Stimulated activated naive CD4-positive, alpha-beta T cell treated with Interleukin-2 at 50 U/mL for 16 hours (primary cell): ENCODE measurements around the gene ARF6.
"Not testable (repeated sequence)": the region's sequence is repeated elsewhere in the genome, so short reads cannot be mapped to it uniquely, and the experiment has no call there.

Experiments
- DNase-seq: peaks from one replicate; lab custom pipeline; 2025; lab: John Stamatoyannopoulos, UW

Gene ARF6

DNA sequence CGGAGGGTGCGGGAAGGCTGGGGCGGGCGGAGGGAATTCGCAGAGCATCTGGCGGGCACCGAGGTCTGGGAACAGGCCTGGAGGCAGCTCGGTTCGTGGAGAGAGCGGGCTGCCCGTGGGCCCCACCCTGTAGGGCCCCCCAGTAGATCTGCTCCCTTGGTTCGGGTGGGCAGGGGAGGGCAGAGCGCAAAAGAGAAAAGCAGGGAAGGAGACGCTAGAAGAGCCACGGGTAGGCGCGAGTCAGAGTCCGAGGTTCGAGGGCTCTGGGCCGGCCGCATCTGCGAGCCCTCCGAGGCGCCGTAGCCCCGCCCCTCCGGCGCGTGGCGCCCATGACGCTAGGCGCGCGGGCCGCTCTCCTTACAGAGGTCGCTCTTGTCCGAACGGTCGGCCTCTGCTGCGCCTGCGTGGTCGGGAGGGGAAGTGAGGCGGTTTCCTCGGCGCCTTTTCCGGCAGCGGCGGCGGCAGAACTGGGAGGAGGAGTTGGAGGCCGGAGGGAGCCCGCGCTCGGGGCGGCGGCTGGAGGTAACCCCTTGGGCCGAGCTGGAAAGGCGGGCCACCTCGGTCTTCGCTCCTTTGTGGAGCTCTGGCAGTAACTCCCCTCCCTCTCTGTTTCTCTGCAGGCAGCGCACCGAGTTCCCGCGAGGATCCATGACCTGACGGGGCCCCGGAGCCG lies at the start of gene ARF6:
TSS of gene ARF6 (plus strand) at position 447 of the 673 bp plus-strand sequence. CDS start 655 bp downstream, outside the sequence.
- DNase-seq: peak; percentile 97

DNA sequence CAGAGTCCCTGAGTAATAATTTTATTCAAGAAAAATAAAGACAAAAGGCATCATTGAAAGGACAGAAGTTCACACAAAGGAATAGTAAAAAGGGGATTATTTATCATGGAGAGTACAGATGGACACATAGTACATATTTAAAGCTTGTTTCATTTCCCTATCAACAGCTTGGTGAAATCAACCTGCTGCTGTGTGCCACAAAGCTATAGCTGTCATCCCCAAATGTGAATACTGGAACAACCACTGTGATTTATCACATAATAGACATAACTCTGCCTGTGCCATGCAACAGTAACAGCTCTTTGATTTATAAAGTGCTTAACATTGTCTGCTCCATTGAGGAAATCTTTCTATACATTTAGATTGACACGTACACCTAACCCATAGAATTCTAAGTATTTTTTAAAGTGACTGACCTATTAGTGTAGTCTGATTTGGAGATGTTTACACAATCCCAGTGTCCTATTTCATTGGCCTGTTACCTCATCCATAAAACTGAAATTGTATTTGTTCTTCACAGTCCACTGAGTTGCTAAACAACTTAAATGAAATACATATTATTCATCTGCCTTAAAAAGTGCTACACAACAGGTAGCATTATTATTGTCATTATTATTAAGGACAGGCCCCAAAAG lies 43.6 kb upstream of the ARF6 start:
- DNase-seq: no peak

DNA sequence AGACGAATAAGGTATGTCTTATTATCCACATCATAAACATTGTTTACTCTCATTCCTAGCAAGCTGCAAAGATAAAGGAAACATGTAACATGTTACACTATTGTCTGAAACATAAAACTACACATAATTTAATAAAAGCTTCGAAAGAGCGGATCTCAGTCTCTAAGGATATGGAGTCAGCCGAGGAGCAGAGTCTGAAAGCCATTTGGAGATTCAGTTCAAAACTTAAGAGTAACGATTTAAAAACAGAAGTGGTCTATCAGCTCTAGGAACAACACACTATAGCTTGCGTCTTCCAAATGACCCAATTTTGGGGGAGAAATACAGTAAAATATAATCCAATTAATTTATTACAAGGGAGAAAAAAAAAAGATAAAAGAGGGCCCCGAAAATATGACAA lies 41.1 kb upstream of the ARF6 start:
- DNase-seq: no peak

DNA sequence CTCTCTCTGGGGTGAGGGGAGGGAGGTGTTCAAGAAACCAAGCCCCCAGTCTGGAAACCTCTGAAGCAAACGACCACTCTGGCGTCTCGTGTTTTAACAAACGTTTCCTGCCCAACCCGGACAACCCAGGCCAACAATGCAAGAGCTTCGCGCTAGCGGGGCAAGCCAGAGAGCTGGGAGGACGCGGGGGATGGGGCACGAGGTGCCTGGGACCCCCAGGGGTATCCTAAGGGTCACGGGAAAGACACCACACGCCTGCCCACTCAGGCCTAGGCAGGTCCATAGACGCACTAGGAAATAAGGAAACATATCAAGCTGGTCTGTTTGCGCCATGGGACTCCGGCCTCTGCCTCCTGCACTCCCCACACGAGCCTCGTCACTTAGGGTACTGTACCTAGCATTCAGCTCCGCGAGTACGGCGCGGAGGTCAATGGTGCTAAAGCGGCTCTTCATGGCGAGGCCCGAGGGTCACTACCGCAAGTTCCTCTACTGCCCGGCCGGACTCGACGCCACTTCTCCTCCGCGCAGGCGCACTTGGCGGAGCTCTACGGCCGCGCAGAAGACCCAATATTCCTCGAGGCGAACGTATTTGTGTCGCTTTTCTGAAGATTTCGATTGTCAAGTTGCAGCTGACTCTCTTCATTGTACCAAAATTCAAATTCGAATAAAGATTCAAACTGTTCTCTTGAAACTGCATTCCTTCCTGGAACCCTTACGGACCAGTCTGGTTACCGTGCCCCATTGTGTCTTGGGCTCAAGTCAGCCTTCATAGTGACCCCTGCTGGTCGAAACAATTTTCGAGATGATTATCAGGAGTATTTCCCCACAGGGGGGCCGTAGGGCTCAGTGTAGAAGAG lies 40.4 kb upstream of the ARF6 start, which contains the start of gene NEMF:
TSS of gene NEMF (minus strand) at position 488 of the 857 bp plus-strand sequence. CDS start at position 453, 35 bp downstream.
- peak; percentile 77 for DNase-seq

DNA sequence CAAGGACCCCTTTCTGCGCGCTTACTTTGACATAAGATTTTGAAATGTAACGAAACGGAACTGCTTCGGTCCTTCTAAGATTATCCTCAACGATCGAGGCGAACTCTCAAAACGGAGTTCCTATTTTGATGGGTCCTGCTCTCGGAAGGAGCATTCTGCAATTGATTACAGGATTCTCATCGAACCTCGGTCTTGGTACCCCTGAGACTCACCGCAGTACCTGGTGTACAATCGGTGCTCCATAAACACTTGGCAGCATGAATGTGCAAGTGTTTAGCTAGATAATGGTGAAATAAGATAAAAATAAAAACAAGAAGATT lies 39.8 kb upstream of the ARF6 start:
- DNase-seq: no peak

DNA sequence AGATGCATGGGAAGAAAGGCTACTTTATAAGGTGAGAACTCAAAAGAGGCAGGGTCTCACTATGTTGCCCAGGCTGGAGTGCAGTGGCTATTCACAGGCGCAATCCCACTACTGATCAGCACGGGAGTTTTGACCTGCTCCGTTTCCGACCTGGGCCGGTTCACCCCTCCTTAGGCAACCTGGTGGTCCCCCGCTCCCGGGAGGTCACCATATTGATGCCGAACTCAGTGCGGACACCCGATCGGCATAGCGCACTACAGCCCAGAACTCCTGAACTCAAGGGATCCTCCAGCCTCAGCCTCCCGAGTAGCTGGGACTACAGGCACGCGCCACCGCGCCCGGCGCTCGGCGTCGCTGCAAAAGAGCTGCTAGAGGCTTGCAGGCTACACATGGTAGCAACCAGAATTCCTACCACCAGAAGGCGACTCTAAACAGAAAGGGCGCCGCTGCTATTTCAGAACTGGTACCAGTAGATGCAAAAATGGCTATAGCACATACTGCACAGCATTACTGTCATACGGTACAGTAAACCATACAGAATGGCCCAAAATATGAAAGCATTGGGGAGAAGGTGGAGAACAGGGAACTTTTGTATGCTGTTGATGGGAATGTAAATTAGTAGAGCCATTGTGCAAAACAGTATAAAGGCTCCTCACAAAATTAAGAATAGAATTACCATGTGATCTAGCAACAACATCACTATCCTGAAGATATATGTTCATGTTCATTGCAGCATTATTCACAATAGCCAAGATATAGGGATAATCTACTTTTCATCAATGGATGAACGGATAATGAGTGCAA lies 39.1 kb upstream of the ARF6 start:
- peak; percentile 64 for DNase-seq

DNA sequence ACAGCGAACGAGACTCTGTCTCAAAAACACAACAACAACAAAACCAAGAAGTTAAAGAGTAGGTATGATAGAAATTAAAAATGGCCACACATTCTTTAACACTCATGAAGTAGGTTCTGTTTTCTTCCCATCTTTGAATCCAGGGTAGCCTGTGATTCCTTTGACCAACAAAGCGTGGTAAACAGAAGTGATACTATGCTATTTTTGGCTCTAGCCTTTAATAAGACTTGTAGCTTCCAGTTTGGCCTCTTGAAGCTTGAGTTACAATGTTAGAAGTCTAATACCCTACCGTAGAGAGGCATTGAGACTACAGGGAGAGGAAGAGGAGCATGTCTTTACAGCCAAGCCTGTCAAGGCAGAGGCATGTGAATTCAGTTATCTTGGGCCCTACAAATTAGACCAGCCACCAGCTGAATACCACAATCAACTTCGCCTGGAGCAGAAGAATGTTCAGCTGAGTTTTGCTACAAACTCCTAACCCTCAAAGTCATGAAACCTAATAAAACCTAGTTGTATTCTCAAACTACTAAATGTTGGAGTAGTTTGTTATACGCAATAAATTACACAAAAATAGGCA lies 35.4 kb upstream of the ARF6 start:
- no peak for DNase-seq

DNA sequence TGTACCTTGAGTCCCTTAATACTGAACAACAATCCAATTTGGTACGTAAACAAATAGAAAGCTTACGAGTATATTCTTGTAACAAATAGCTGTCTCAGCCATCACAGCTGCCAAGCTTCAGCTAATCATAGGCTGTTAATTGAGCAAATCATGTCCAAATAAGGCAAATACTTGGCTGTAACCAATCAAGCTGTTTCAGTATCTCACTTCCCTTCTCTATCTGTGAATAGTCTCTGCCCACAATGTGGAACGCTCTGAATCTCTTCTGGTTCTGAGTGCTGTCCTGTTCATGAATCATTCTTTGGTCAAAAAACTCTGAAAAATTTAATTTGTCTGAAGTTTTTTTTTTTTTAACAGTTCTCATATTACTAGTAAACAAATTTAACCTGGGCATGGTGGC lies 34.5 kb upstream of the ARF6 start:
- no peak for DNase-seq

DNA sequence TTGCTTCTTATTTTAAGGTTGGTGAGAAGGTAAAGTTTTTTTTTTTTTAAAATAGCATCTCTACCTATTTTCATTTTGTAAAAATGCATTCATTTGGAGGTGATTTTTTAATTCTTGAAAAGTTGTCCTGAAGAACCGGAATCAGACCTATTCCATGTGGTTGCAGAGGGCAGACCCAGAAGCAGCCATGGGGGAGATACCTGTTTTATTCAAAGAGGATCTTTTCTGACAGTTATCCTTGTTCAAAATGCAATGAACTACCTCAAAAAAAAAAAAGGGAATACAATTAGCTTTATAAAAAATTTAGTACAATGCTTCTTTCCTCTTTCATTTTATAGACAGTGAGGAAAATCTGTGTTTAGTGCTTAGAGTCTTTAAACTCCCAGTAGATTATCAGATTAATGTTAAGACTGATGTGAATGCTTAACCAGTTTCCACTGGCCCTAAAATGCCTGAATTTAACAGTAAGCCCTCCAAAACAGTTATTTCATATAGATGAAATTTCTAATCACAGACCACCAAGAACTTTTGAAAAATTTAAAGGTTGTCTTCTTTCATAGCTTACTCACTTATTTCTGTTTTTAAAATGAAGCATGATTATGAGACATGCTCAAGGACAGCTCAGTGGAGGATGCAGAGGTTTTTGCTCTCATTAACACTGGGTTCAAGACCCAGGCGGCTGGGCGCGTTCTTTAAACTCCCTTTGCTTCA lies 31.7 kb upstream of the ARF6 start:
- DNase-seq: no peak

DNA sequence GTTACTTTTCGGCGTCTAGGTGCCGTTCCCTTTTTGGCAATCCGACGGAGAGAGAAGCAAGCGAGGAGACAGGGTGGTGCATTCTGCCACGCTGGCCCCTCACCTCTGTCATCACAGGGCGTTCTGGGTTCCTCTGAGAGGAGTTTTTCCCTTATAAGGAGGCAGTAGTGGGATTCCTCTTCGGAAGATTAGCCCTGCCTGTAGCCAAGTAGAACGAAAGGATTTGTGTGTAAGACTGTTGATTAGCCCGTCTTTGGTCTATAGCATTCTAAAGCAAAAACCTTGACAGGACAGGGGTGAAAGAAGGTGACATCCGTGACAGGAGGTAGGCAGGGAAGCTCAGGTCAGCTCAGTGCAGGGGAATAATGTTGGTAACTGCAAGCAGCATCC lies 31.2 kb upstream of the ARF6 start:
- DNase-seq: peak; percentile 43

DNA sequence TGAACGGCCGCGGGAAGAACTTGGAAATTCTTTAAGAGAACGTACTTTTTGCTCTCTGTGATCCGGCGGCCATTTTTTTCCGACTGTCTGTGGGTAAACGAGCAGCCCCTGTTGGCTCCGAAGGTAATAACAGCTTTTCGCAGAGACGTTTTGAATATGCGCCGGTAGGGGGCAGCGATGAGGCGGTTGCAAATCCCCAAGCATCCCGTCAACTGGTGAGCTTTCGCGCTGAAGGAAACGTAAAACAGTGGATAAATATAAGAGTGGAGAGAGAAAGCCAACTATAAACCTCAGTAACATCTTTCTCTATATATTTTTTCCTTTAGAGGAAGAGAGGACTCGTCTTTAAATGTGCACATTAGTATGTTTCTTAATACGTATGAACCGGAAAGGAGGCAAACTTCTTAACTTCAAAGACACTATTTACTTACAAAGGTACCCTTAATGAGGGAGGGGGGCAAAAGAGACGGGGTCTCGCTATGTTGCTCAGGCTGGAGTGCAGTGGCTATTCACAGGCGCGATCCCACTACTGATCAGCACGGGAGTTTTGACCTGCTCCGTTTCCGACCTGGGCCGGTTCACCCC lies 30.7 kb upstream of the ARF6 start:
- DNase-seq: peak; percentile 72

DNA sequence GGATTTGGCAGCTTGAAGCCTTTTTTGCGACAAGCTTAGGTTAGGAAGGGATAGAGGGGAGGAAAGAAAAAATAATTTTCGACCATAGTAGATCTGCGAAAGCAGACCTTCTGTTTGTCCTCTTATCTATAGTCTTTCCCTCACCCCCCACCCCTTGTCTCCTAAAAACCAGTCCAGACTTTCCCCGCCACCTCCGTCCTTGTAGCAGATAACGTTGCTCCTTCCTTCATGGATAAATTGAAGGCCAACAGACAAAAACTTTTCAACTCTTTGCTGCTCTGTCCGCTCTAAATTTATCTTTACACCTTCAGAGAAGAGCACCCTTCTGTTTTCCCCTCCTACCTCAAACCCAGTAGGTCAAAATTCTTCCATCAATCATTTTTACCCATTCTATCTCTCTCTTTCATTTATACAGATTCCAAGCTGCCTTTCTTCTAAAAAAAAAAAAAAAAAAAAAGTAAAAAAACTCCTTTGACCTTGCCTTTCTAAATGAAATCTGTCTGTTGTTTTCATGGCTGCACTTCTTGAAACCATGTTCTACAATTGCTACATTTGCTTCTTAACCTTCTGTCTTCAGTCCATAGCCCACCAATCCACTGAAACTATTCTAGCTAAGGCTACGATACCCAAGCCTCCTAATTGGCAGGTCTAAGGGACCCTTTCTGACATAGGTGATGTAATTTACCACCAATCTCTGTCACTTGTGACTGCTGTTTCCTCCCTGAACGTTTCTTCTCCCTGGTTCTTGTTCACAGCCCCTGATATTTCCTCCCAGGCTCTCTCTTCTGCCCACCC lies 29.2 kb upstream of the ARF6 start:
- no peak for DNase-seq

DNA sequence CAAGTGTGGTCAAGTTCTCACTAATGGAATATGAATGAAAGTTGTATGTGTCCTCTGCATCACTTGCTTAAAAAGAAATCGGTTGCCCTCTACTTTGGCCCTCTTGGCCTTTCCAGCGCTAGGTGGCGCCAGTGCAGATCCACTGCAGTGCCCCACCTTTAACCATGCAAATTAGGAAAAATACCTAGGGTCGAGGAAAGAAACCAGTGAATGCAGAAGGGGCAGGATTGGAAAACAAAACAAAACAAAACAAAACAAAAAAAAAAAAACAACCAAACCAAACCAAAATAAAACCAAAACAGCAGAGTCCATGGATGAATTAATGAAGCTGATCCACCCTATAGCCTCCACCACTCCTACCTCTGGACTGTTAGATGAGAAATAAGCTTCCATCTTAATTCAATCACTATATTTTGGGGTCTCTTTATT lies 27.4 kb upstream of the ARF6 start:
- peak; percentile 75 for DNase-seq

DNA sequence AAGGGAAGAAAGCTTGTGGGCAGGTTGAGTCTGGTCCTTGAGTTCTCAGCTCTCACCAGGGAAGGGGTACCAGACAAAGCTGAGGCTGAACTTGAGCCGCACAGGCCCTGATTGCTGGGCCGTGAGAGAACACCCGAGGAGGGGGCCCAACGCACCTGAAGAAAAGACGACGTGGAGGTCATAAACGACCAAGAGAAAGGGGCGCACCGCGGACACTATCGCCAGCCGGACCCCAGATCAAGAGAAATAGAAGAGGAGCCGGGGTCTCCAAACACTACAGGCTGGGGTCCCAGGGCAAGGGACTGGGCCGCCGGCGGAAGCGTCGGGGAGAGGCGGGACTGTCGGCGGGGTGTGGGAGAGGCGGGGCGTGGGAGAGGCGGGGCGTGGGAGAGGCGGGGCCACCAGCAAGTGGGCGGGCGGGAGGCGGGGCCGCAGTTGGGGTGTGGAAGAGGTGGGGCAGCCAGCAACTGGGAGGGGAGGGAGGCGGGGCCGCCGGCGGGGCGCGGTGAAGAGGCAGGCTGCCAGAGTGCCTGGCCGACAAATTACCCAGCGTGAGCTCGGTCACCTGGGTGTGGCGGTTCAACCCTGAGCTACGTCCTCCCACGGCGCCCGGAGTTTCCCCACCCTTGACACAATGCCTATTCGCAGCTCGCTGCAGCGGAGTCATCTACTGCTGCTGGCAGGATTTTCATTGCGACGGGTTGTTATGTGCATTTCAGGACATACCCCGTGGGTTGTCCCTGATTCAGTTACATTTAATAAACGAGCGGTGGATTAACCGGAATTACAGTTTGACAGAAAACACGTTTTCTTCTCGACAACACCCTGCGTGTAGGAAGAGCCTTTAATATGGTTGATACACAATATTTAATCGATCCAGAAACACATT lies 24.8 kb upstream of the ARF6 start:
- peak; percentile 98 for DNase-seq

DNA sequence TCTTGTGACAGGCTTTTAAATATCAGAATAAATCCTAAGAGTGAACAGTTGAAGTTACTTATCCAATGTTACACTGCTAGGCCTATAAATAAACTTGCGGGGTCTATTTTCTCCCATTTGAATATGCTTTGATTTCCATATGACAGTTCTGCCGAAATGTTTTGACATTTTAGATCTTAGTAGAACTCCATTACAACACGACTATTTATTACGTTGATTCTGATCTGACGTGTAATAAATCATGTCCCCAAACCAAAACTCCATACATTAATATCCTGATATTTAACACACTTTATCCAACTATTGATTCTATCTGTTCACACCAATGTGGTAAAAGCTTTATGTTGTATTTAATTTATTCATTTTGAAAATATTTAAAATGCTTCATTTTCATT lies 24.2 kb upstream of the ARF6 start:
- DNase-seq: no peak

DNA sequence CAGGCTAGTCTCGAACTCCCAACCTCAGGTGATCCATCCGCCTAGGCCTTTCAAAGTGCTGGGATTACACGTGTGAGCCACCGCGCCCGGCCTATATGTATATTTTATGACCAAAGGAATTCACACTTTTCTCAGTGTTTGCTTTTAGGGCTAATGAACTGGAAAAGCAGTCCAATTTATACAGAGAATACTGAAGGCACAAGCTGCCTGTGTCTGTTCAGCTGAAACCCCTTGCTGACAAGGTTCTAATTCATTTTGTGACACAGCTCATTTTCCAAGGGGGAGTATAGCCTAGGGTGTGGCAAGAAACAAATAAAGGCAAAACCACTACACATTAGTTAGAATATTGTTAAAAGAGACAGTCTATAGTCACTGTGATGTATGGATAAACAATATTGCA lies 22.0 kb upstream of the ARF6 start:
- DNase-seq: no peak

DNA sequence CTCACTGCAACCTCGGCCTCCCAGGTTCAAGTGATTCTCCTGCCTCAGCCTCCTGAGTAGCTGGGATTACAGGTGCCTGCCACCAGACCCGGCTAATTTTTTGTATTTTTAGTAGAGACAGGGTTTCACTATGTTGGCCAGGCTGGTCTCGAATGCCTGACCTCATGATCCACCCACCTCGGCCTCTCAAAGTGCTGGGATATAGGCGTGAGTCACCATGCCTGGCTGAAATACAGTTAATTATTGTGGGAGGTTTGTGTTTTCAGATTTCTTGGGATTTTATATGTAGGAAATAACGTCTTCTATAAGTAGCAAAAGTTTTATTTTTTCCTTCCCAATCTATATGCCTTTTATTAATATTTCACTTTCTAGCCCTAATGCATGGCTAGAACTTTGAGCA lies 19.3 kb upstream of the ARF6 start:
- DNase-seq: not testable (repeated sequence)

DNA sequence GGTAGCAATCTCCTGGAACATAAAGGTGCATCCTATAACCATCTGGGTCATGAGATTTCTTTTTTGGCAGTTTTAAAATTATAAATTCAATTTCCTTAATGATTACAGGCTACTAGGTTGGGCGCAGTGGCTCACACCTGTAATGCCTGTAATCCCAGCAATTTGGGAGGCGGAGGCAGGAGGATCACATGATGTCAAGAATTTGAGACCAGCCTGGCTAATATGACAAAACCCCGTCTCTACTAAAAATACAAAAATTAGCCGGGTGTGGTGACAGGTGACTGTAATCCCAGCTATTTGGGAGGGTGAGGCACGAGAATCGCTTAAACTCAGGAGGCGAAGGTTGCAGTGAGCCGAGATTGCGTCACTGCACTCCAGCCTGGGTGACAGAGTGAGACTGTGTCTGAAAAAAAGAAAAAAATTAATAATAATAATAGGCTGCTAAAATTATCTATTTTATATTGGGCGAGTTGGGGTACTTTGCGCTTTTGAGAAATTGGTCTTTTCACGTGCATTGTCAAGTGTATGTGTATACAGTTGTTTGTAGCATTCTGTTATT lies 17.2 kb upstream of the ARF6 start:
- DNase-seq: no peak
